H9 (cell line): ENCODE measurements around the gene PXYLP1. TPM values are rescaled to one million over a fixed set of nuclear protein-coding genes. Genes with fewer than 3 reads are reported as not detected.

Experiments used
- DNase-seq: peaks from one replicate; pipeline ENCODE4 v3.0.0-alpha.2; 2017
- H2AFZ ChIP-seq: one replicate; pipeline ENCODE4 v1.6.1; 2013; ENCODE audit warnings: mild to moderate bottlenecking, low read length, control low read depth, moderate library complexity
- H2AK5ac ChIP-seq: 2 replicates; pipeline ENCODE4 v1.6.1; 2013; ENCODE audit warnings: low read length, control low read depth, mixed read lengths; ENCODE audit not compliant: insufficient read length
- H2BK120ac ChIP-seq: one replicate; pipeline ENCODE4 v1.6.1; 2013; ENCODE audit warnings: low read depth, mild to moderate bottlenecking, low read length, control low read depth, inconsistent platforms; ENCODE audit not compliant: poor library complexity, severe bottlenecking
- H2BK12ac ChIP-seq: 2 replicates; pipeline ENCODE4 v1.6.1; 2013; ENCODE audit warnings: low read length, control low read depth, mixed read lengths, low read depth; ENCODE audit not compliant: insufficient read length
- H2BK15ac ChIP-seq: 2 replicates; pipeline ENCODE4 v1.6.1; 2013; ENCODE audit warnings: low read depth, low read length, control low read depth
- H2BK20ac ChIP-seq: one replicate; pipeline ENCODE4 v1.6.1; 2013; ENCODE audit warnings: low read depth, mild to moderate bottlenecking, low read length, control low read depth, inconsistent platforms; ENCODE audit not compliant: poor library complexity, severe bottlenecking
- H2BK5ac ChIP-seq: 2 replicates; pipeline ENCODE4 v1.6.1; 2013; ENCODE audit warnings: low read length, control low read depth, mixed read lengths; ENCODE audit not compliant: insufficient read length
- H3K14ac ChIP-seq: 2 replicates; pipeline ENCODE4 v1.6.1; 2013; ENCODE audit warnings: low read length, control low read depth; ENCODE audit not compliant: insufficient read depth
- H3K18ac ChIP-seq: 2 replicates; pipeline ENCODE4 v1.6.1; 2013; ENCODE audit warnings: low read depth, mild to moderate bottlenecking, mixed read lengths, low read length, control low read depth; ENCODE audit not compliant: insufficient read length
- H3K23ac ChIP-seq: 2 replicates; pipeline ENCODE4 v1.6.1; 2013; ENCODE audit warnings: low read length, control low read depth, mixed read lengths, low read depth; ENCODE audit not compliant: insufficient read length
- H3K23me2 ChIP-seq: 2 replicates; pipeline ENCODE4 v1.6.1; 2013; ENCODE audit warnings: low read depth, mild to moderate bottlenecking, mixed read lengths, low read length, control low read depth; ENCODE audit not compliant: insufficient read length, poor library complexity, severe bottlenecking
- H3K27ac ChIP-seq: 2 replicates; pipeline ENCODE4 v1.5.1; 2013; ENCODE audit warnings: low read length, control low read depth, mixed read lengths, low read depth; ENCODE audit not compliant: insufficient read length
- H3K27me3 ChIP-seq: 2 replicates; pipeline ENCODE4 v1.6.1; 2013; ENCODE audit warnings: low read length, control low read depth, inconsistent platforms; ENCODE audit not compliant: insufficient read depth
- H3K4ac ChIP-seq: 2 replicates; pipeline ENCODE4 v1.6.1; 2013; ENCODE audit warnings: low read depth, mild to moderate bottlenecking, control low read depth, inconsistent platforms, low read length, moderate library complexity
- H3K4me1 ChIP-seq: 2 replicates; pipeline ENCODE4 v1.6.1; 2013; ENCODE audit warnings: low read length, control low read depth, inconsistent platforms; ENCODE audit not compliant: insufficient read depth
- H3K4me2 ChIP-seq: 2 replicates; pipeline ENCODE4 v1.6.1; 2013; ENCODE audit warnings: low read length, control low read depth, mixed read lengths; ENCODE audit not compliant: insufficient read length, insufficient read depth
- H3K56ac ChIP-seq: 2 replicates; pipeline ENCODE4 v1.6.1; 2013; ENCODE audit warnings: low read depth, mild to moderate bottlenecking, mixed read lengths, low read length, control low read depth; ENCODE audit not compliant: insufficient read length
- H3K79me1 ChIP-seq: 2 replicates; pipeline ENCODE4 v1.6.1; 2013; ENCODE audit warnings: low read depth, mild to moderate bottlenecking, moderate library complexity, low read length, control low read depth, inconsistent platforms; ENCODE audit not compliant: insufficient read depth, poor library complexity, severe bottlenecking
- H3K79me2 ChIP-seq: 2 replicates; pipeline ENCODE4 v1.6.1; 2013; ENCODE audit warnings: low read length, control low read depth, inconsistent platforms; ENCODE audit not compliant: insufficient read depth
- H3K9ac ChIP-seq: 2 replicates; pipeline ENCODE4 v1.6.1; 2013; ENCODE audit warnings: low read length, control low read depth, mixed read lengths; ENCODE audit not compliant: insufficient read length; ENCODE audit errors: extremely low read depth
- H3K9me3 ChIP-seq: one replicate; pipeline ENCODE4 v1.6.1; 2013; ENCODE audit warnings: low read depth, low read length, inconsistent platforms; ENCODE audit not compliant: control insufficient read depth
- H3T11ph ChIP-seq: one replicate; pipeline ENCODE4 v1.6.1; 2013; ENCODE audit warnings: mild to moderate bottlenecking, low read length, control low read depth, inconsistent platforms
- H4K20me1 ChIP-seq: one replicate; pipeline ENCODE4 v1.6.1; 2013; ENCODE audit not compliant: control insufficient read depth, insufficient read length, insufficient read depth
- H4K5ac ChIP-seq: 2 replicates; pipeline ENCODE4 v1.6.1; 2013; ENCODE audit warnings: low read depth, mild to moderate bottlenecking, mixed read lengths, low read length, control low read depth; ENCODE audit not compliant: insufficient read length
- H4K8ac ChIP-seq: replicated peaks from 2 replicates; pipeline ENCODE4 v1.6.1; 2013; ENCODE audit warnings: low read length, control low read depth, mixed read lengths, low read depth; ENCODE audit not compliant: insufficient read length
- H4K91ac ChIP-seq: 2 replicates; pipeline ENCODE4 v1.6.1; 2013; ENCODE audit warnings: low read depth, mild to moderate bottlenecking, moderate library complexity, mixed read lengths, low read length, control low read depth; ENCODE audit not compliant: insufficient read length
- H3K27ac Mint-ChIP-seq, 3 experiments: 2 replicates in 2 of 3; 3 replicates in 1 of 3; pipeline ENCODE4 v1.8.0; 2020 to 2021; ENCODE audit warnings: mixed read lengths in 3 of 3, mild to moderate bottlenecking in 1 of 3, moderate library complexity in 1 of 3
- H3K27me3 Mint-ChIP-seq: 2 replicates; pipeline ENCODE4 v1.8.0; 2021; ENCODE audit warnings: low read depth, mild to moderate bottlenecking, moderate library complexity, mixed read lengths
- H3K36me3 Mint-ChIP-seq, 3 experiments: 2 replicates in 2 of 3; 3 replicates in 1 of 3; pipeline ENCODE4 v1.8.0; 2020 to 2021; ENCODE audit warnings: low read depth in 3 of 3, mixed read lengths in 3 of 3; ENCODE audit not compliant: insufficient read depth in 1 of 3
- H3K4me1 Mint-ChIP-seq, 2 experiments: 2 replicates each; pipeline ENCODE4 v1.8.0; 2020; ENCODE audit warnings: mixed read lengths in 2 of 2
- H3K4me3 Mint-ChIP-seq, 2 experiments: 2 replicates in 1 of 2; 3 replicates in 1 of 2; pipeline ENCODE4 v1.8.0; 2020 to 2021; ENCODE audit warnings: mild to moderate bottlenecking in 2 of 2, mixed read lengths in 2 of 2, moderate library complexity in 1 of 2
- H3K9me3 Mint-ChIP-seq, 2 experiments: 2 replicates in 1 of 2; 3 replicates in 1 of 2; pipeline ENCODE4 v1.8.0; 2020; ENCODE audit warnings: mild to moderate bottlenecking in 2 of 2, mixed read lengths in 2 of 2, moderate library complexity in 1 of 2
- WGBS: extraction: QIAGEN DNeasy Blood & Tissue Kit; methylation state at CpG from one replicate; pipeline ENCODE4 v1.1.7; 2013; ENCODE audit warnings: missing lambda C conversion rate, low lambda C conversion rate, mixed read lengths; ENCODE audit not compliant: insufficient read length; ENCODE audit errors: extremely low coverage; 5-methylcytosine and 5-hydroxymethylcytosine counted together
- total RNA-seq: library from RNA; stranded (reverse); gene quantifications from 2 replicates; pipeline ENCODE4 v1.2.1, GENCODE V29; 2021
- TF ChIP-seq, protein P1 (sequence below): fragments of 200-600 bp; sonication (generic); conservative IDR thresholded peaks from 3 replicates; pipeline ENCODE4 v1.8.0; 2021; ENCODE audit warnings: antibody characterized with exemption, mild to moderate bottlenecking

PXYLP1 gene
- total RNA-seq, 1 experiment from 2014 or later, result 17.9 TPM

- TF ChIP-seq, protein P1, sequence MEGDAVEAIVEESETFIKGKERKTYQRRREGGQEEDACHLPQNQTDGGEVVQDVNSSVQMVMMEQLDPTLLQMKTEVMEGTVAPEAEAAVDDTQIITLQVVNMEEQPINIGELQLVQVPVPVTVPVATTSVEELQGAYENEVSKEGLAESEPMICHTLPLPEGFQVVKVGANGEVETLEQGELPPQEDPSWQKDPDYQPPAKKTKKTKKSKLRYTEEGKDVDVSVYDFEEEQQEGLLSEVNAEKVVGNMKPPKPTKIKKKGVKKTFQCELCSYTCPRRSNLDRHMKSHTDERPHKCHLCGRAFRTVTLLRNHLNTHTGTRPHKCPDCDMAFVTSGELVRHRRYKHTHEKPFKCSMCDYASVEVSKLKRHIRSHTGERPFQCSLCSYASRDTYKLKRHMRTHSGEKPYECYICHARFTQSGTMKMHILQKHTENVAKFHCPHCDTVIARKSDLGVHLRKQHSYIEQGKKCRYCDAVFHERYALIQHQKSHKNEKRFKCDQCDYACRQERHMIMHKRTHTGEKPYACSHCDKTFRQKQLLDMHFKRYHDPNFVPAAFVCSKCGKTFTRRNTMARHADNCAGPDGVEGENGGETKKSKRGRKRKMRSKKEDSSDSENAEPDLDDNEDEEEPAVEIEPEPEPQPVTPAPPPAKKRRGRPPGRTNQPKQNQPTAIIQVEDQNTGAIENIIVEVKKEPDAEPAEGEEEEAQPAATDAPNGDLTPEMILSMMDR, result no peak
- Mint-ChIP-seq H3K4me3 (no peak overlapping the region), H3K36me3 (no peaks in the 10 kb centered on the region), H3K4me1 (0 out of 4 replicates have a peak, but pooled peaks cover 0 to 10% of the 10 kb centered on the region in 2 experiments), H3K27me3 (peaks cover 6% of the 10 kb centered on the region; the same call in 1 of the 2 replicates), H3K27ac (no peak overlapping the region), H3K9me3 (no peaks in the 10 kb centered on the region)
- H3K79me2 ChIP-seq, result no peaks in the 10 kb centered on the region
- H2AK5ac ChIP-seq, result no peak overlapping the region
- no peak overlapping the region for H3K4me2 ChIP-seq
- H2BK5ac ChIP-seq, result no peak overlapping the region
- no peak overlapping the region for H3K18ac ChIP-seq
- no peak overlapping the region for H2AFZ ChIP-seq
- H2BK15ac ChIP-seq, result no peak overlapping the region
- no peaks in the 10 kb centered on the region for H4K20me1 ChIP-seq
- H3T11ph ChIP-seq, result no peak overlapping the region
- H3K27ac ChIP-seq, result no peak overlapping the region
- H3K14ac ChIP-seq, result no peak overlapping the region
- no peaks in the 10 kb centered on the region for H3K23me2 ChIP-seq
- H3K9me3 ChIP-seq, result no peaks in the 10 kb centered on the region
- H4K91ac ChIP-seq, result no peak overlapping the region
- no CpG with 5 or more reads among the region's 5 CpGs for WGBS
- no peak overlapping the region for H2BK120ac ChIP-seq
- no peak overlapping the region for H3K23ac ChIP-seq
- no peak overlapping the region for H3K9ac ChIP-seq
- no peak overlapping the region for H2BK20ac ChIP-seq
- H3K4ac ChIP-seq, result no peak overlapping the region
- H3K56ac ChIP-seq, result no peak overlapping the region
- H4K8ac ChIP-seq, result no peak overlapping the region
- no peak for DNase-seq
- no peaks in the 10 kb centered on the region for H3K79me1 ChIP-seq
- no peak overlapping the region for H2BK12ac ChIP-seq
- H3K4me1 ChIP-seq, result no peaks in the 10 kb centered on the region
- no peaks in the 10 kb centered on the region for H3K27me3 ChIP-seq
- H4K5ac ChIP-seq, result no peak overlapping the region
Observed at GRCh38 chr3:141342386-141342785, 110.8 kb downstream of the PXYLP1 start.
